Caco-2 (cell line): Measurements from ENCODE around the gene UTP4. TPM values are rescaled to one million over a fixed set of nuclear protein-coding genes. Genes with fewer than 3 reads are reported as not detected.

Experiments
- BruUV-seq: library from RNA; stranded (reverse); fragments of 400-500 nt; replicated peaks from 2 replicates; lab custom pipeline; 2021; lab: Mats Ljungman, UMichigan
- CTCF ChIA-PET: fragments of 300-600 bp; sonication (Branson Sonifier 250); formaldehyde crosslinking; loops from one replicate; lab custom pipeline; 2022; ENCODE audit warnings: antibody characterized with exemption; lab: Charles Lee
- POLR2A ChIA-PET: fragments of 300-600 bp; sonication (Branson Sonifier 250); formaldehyde crosslinking; loops from one replicate; lab custom pipeline; 2022; ENCODE audit warnings: antibody characterized with exemption; lab: Charles Lee
- DNase-seq, 2 experiments: peaks; one replicate each; pipeline versions ENCODE4 v3.0.0 to v3.0.0-alpha.2; 2020 to 2022
- H3K27me3 ChIP-seq: replicated peaks from 2 replicates; pipeline ENCODE4 v1.6.0; 2011; ENCODE audit warnings: low read length; ENCODE audit not compliant: control insufficient read depth, insufficient read depth
- H3K36me3 ChIP-seq: 2 replicates; pipeline ENCODE4 v1.5.1; 2011; ENCODE audit warnings: low read length; ENCODE audit not compliant: control insufficient read depth, insufficient read depth
- H3K4me1 ChIP-seq: fragments of 250-450 bp; sonication (Bioruptor Pico); 2 replicates; pipeline ENCODE4 v1.5.1; 2020; ENCODE audit warnings: mild to moderate bottlenecking
- H3K4me3 ChIP-seq: 2 replicates; pipeline ENCODE4 v1.5.1; 2011; ENCODE audit warnings: low read depth, mild to moderate bottlenecking, control low read depth, low read length
- H3K9me3 ChIP-seq: fragments of 250-450 bp; sonication (Bioruptor Pico); 2 replicates; pipeline ENCODE4 v1.5.1; 2020; ENCODE audit warnings: mild to moderate bottlenecking, moderate library complexity
- H3K27ac Mint-ChIP-seq: one replicate; pipeline ENCODE4 v1.8.0; 2022; ENCODE audit warnings: mixed read lengths; ENCODE audit not compliant: unreplicated experiment
- H3K27me3 Mint-ChIP-seq: one replicate; pipeline ENCODE4 v1.8.0; 2022; ENCODE audit warnings: mixed read lengths; ENCODE audit not compliant: insufficient read depth, unreplicated experiment
- H3K36me3 Mint-ChIP-seq: one replicate; pipeline ENCODE4 v1.8.0; 2022; ENCODE audit warnings: mild to moderate bottlenecking, mixed read lengths; ENCODE audit not compliant: insufficient read depth, unreplicated experiment
- H3K4me1 Mint-ChIP-seq: one replicate; pipeline ENCODE4 v1.8.0; 2022; ENCODE audit warnings: low read depth, mixed read lengths; ENCODE audit not compliant: unreplicated experiment
- H3K4me3 Mint-ChIP-seq: one replicate; pipeline ENCODE4 v1.8.0; 2022; ENCODE audit warnings: mild to moderate bottlenecking, moderate library complexity, mixed read lengths; ENCODE audit not compliant: unreplicated experiment
- H3K9me3 Mint-ChIP-seq: one replicate; pipeline ENCODE4 v1.8.0; 2022; ENCODE audit warnings: mixed read lengths; ENCODE audit not compliant: unreplicated experiment
- intact Hi-C: fragments of 100-400 bp; cut with micrococcal nuclease; formaldehyde crosslinking; loops from one replicate; pipeline ENCODE4 v1.10.0; 2022; ENCODE audit not compliant: unreplicated experiment
- total RNA-seq: library from RNA; stranded (reverse); gene quantifications from 2 replicates; pipeline ENCODE4 v1.2.3, GENCODE V29; 2022
- TF ChIP-seq, protein P1 (sequence below), 2 experiments: fragments of 200-600 bp in 1 of 2; IDR thresholded peaks; 1 replicate in 1 of 2; 2 replicates in 1 of 2; pipeline versions ENCODE4 v1.5.1 to v1.8.0; 2011 to 2022; ENCODE audit warnings: antibody characterized with exemption in 1 of 2, control low read depth in 1 of 2, inconsistent platforms in 1 of 2, low read depth in 1 of 2, low read length in 1 of 2, mild to moderate bottlenecking in 1 of 2, moderate library complexity in 1 of 2; ENCODE audit not compliant: insufficient read depth in 1 of 2, severe bottlenecking in 1 of 2, unreplicated experiment in 1 of 2

Gene UTP4
- total RNA-seq, 1 experiment from 2014 or later = 126 TPM

- no peaks in the 10 kb centered on the region for H3K36me3 ChIP-seq
- Mint-ChIP-seq H3K36me3 (no peaks in the 10 kb centered on the region), H3K4me1 (peaks cover 5% of the 10 kb centered on the region), H3K9me3 (no peaks in the 10 kb centered on the region), H3K27ac (no peak overlapping the region), H3K4me3 (no peak overlapping the region), H3K27me3 (no peaks in the 10 kb centered on the region)
- no TSS peak for BruUV-seq
- no peaks in the 10 kb centered on the region for H3K27me3 ChIP-seq
- H3K4me3 ChIP-seq = no peak overlapping the region
- H3K9me3 ChIP-seq = no peaks in the 10 kb centered on the region
- POLR2A ChIA-PET = no interaction called here
- CTCF ChIA-PET = no interaction called here
- TF ChIP-seq, protein P1, sequence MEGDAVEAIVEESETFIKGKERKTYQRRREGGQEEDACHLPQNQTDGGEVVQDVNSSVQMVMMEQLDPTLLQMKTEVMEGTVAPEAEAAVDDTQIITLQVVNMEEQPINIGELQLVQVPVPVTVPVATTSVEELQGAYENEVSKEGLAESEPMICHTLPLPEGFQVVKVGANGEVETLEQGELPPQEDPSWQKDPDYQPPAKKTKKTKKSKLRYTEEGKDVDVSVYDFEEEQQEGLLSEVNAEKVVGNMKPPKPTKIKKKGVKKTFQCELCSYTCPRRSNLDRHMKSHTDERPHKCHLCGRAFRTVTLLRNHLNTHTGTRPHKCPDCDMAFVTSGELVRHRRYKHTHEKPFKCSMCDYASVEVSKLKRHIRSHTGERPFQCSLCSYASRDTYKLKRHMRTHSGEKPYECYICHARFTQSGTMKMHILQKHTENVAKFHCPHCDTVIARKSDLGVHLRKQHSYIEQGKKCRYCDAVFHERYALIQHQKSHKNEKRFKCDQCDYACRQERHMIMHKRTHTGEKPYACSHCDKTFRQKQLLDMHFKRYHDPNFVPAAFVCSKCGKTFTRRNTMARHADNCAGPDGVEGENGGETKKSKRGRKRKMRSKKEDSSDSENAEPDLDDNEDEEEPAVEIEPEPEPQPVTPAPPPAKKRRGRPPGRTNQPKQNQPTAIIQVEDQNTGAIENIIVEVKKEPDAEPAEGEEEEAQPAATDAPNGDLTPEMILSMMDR (IDR thresholded peaks at IDR 0.05; ENCODE audit: insufficient read depth in 1 of 2, low read depth in 1 of 2, low read length in 1 of 2, severe bottlenecking in 1 of 2, unreplicated experiment in 1 of 2) = no peak
- no peak for DNase-seq
- intact Hi-C loops = no loop called here
- H3K4me1 ChIP-seq = peaks cover 2% of the 10 kb centered on the region; the same call in 1 of the 2 replicates
Measured at GRCh38 chr16:69094501-69094900, 37.9 kb upstream of the UTP4 start.

DNA sequence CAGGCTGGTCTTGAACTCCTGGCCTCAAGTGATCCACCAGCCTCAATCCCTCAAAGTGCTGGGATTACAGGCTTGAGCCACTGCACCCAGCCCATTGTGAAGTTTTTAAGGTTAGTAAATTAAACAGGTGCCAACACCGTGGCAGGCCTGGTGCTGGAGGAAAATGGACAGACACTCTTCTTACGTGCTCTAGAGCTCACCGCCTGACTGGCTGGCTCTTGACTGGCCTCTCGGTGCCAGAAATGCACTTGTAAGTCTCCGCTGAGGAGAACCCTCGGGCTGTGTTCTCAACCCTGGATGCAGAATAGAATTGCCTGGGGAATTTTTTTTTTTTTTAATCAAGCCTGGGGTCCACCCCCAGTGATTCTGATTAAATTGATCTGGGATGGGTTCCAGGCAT, 37.3 kb upstream of the UTP4 start:
- H3K4me1 ChIP-seq = no peaks in the 10 kb centered on the region
- H3K36me3 Mint-ChIP-seq = no peaks in the 10 kb centered on the region
- CTCF ChIA-PET = no interaction called here
- no peaks in the 10 kb centered on the region for H3K27me3 ChIP-seq
- no peaks in the 10 kb centered on the region for H3K36me3 ChIP-seq
- intact Hi-C loops = no loop called here
- no peaks in the 10 kb centered on the region for H3K4me1 Mint-ChIP-seq
- no peaks in the 10 kb centered on the region for H3K27me3 Mint-ChIP-seq
- H3K4me3 Mint-ChIP-seq = no peak overlapping the region
- no peaks in the 10 kb centered on the region for H3K9me3 ChIP-seq
- DNase-seq = no peak
- TF ChIP-seq, protein P1 (IDR thresholded peaks at IDR 0.05; ENCODE audit: insufficient read depth in 1 of 2, low read depth in 1 of 2, low read length in 1 of 2, severe bottlenecking in 1 of 2, unreplicated experiment in 1 of 2) = no peak
- H3K4me3 ChIP-seq = no peak overlapping the region
- H3K27ac Mint-ChIP-seq = no peak overlapping the region
- POLR2A ChIA-PET = no interaction called here
- H3K9me3 Mint-ChIP-seq = no peaks in the 10 kb centered on the region
- no TSS peak for BruUV-seq

DNA sequence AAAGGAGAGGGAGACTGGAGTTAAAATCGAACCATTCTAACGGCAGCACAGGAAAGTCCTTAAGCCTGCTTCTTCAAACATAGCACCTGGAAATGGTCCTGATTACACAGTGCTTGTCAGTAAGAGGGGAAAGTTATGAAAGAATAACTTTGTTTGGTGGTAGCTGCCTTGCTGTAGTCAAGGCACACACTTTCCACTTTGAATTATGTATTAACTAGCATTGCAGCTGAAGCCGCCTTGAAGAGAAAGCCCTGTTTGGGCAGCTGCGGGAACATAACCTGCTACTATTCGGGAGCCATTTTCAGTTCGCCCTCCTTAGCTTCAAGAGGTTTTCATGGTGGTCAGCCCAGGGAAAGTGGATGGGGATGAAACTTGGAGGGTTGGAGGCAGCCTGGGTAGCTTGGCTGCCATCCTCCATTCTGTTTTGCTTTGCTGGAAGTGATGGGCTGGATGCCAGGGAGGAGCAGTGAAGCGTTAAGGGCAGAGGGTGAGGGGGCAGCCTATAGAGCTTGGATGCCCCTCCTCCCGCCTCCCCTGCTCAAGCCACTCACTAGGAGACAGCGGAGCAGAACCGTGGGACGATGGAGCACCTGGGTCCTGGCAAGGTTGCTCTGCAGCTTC, 32.3 kb upstream of the UTP4 start:
- no peaks in the 10 kb centered on the region for H3K36me3 ChIP-seq
- intact Hi-C loops = loop anchor here (10.0 kb wide), 1 partner anchor 565 kb away; the partner anchor contains the start of gene ZFP90
- peaks cover 17% of the 10 kb centered on the region for H3K4me1 Mint-ChIP-seq
- H3K36me3 Mint-ChIP-seq = no peaks in the 10 kb centered on the region
- BruUV-seq = no TSS peak
- no peaks in the 10 kb centered on the region for H3K4me1 ChIP-seq
- TF ChIP-seq, protein P1 (IDR thresholded peaks at IDR 0.05; ENCODE audit: insufficient read depth in 1 of 2, low read depth in 1 of 2, low read length in 1 of 2, severe bottlenecking in 1 of 2, unreplicated experiment in 1 of 2) = no peak
- no peak overlapping the region for H3K4me3 Mint-ChIP-seq
- H3K27ac Mint-ChIP-seq = no peak overlapping the region
- H3K9me3 ChIP-seq = no peaks in the 10 kb centered on the region
- no peaks in the 10 kb centered on the region for H3K27me3 ChIP-seq
- DNase-seq = no peak
- POLR2A ChIA-PET = no interaction called here
- no peaks in the 10 kb centered on the region for H3K27me3 Mint-ChIP-seq
- no peak overlapping the region for H3K4me3 ChIP-seq
- H3K9me3 Mint-ChIP-seq = no peaks in the 10 kb centered on the region
- CTCF ChIA-PET = no interaction called here
